Testis (tissue), 3 donors: ENCODE results near the gene PHF21A. TPM values are rescaled to one million over a fixed set of nuclear protein-coding genes. Genes with fewer than 3 reads are reported as not detected.

ENCODE experiments used
- DNase-seq: peaks from one replicate; pipeline ENCODE4 v3.0.0-alpha.2; 2019
- H3K27ac ChIP-seq, 2 donors: fragments of 200-600 bp; sonication (generic); one replicate each; pipeline ENCODE4 v1.5.1; 2019
- H3K27me3 ChIP-seq: fragments of 200-600 bp; sonication (generic); one replicate; pipeline ENCODE4 v1.5.1; 2019
- H3K36me3 ChIP-seq: fragments of 200-600 bp; sonication (generic); one replicate; pipeline ENCODE4 v1.5.1; 2017; ENCODE audit warnings: low read depth; ENCODE audit errors: missing control alignments
- H3K4me1 ChIP-seq: fragments of 200-600 bp; sonication (generic); one replicate; pipeline ENCODE4 v1.5.1; 2019
- H3K4me3 ChIP-seq, 2 donors: fragments of 200-600 bp; sonication (generic); one replicate each; pipeline ENCODE4 v1.5.1; 2017 to 2019
- H3K9me3 ChIP-seq: fragments of 200-600 bp; sonication (generic); one replicate; pipeline ENCODE4 v1.5.1; 2017
- POLR2A ChIP-seq: fragments of 450-650 bp; IDR thresholded peaks from one replicate; pipeline ENCODE4 v1.6.1; 2017; ENCODE audit warnings: antibody characterized with exemption, mild to moderate bottlenecking, moderate library complexity
- WGBS, 2 donors: methylation state at CpG; one replicate each; pipeline ENCODE4 v1.1.5; 2018; 5-methylcytosine and 5-hydroxymethylcytosine counted together
- intact Hi-C: fragments of 100-400 bp; cut with DNase I; formaldehyde crosslinking; loops from one replicate; pipeline ENCODE4 v1.15.1; 2023; ENCODE audit warnings: low total_unique reads
- polyA plus RNA-seq: library from polyadenylated mRNA; stranded (reverse); fragments of 350-450 nt; fragmentation: Illumina TruSeq; extraction: RNeasy Lipid Tissue Mini Kit (QIAGEN cat#74804); gene quantifications from one replicate; pipeline ENCODE4 v1.2.3, GENCODE V29; 2014; ENCODE audit warnings: low read depth, low replicate concordance; ENCODE audit not compliant: insufficient read depth
- total RNA-seq, 2 donors: library from RNA; depleted of rRNA; stranded (reverse); fragments of >200 nt; gene quantifications; one replicate each; pipeline ENCODE4 v1.2.3, GENCODE V29; 2016
- TF ChIP-seq, protein P1 (sequence below), 3 experiments: fragments of 450-650 bp in 2 of 3; fragments of 200-600 bp in 1 of 3; sonication (generic) in 1 of 3; IDR thresholded peaks; one replicate each; pipeline ENCODE4 v1.5.1; 2016 to 2019; ENCODE audit warnings: antibody characterized with exemption in 3 of 3, mild to moderate bottlenecking in 2 of 3, moderate library complexity in 1 of 3

The PHF21A gene
- total and polyA plus RNA-seq, 3 donors from 2014 or later, result 53.5 to 83.2 (median 56.6) TPM

GRCh38 chr11:46066335-46066734, 54.9 kb downstream of the PHF21A start:
- intact Hi-C loops, result no loop called here

GRCh38 chr11:46065681-46066080, 55.6 kb downstream of the PHF21A start:
- intact Hi-C loops, result no loop called here
- 94 to 96% methylated on average over 3 of the region's 3 CpGs for WGBS, 2 donors
- no peak overlapping the region for H3K27ac ChIP-seq
- H3K9me3 ChIP-seq, result no peaks in the 10 kb centered on the region
- H3K4me1 ChIP-seq, result no peaks in the 10 kb centered on the region
- no peak overlapping the region for H3K4me3 ChIP-seq
- no peaks in the 10 kb centered on the region for H3K27me3 ChIP-seq
- TF ChIP-seq POLR2A, result no peak
- TF ChIP-seq, protein P1, sequence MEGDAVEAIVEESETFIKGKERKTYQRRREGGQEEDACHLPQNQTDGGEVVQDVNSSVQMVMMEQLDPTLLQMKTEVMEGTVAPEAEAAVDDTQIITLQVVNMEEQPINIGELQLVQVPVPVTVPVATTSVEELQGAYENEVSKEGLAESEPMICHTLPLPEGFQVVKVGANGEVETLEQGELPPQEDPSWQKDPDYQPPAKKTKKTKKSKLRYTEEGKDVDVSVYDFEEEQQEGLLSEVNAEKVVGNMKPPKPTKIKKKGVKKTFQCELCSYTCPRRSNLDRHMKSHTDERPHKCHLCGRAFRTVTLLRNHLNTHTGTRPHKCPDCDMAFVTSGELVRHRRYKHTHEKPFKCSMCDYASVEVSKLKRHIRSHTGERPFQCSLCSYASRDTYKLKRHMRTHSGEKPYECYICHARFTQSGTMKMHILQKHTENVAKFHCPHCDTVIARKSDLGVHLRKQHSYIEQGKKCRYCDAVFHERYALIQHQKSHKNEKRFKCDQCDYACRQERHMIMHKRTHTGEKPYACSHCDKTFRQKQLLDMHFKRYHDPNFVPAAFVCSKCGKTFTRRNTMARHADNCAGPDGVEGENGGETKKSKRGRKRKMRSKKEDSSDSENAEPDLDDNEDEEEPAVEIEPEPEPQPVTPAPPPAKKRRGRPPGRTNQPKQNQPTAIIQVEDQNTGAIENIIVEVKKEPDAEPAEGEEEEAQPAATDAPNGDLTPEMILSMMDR (IDR thresholded peaks at IDR 0.05), result no peak
- no peaks in the 10 kb centered on the region for H3K36me3 ChIP-seq
- no peak for DNase-seq

More at GRCh38 chr11:46066335-46066734, 54.9 kb downstream of the PHF21A start:
- no peak for DNase-seq
- Histone ChIP-seq H3K9me3 (no peaks in the 10 kb centered on the region), H3K4me3 (no peak overlapping the region), H3K4me1 (no peaks in the 10 kb centered on the region), H3K27ac (no peak overlapping the region), H3K27me3 (no peaks in the 10 kb centered on the region), H3K36me3 (no peaks in the 10 kb centered on the region)
- 94 to 97% methylated on average over 4 of the region's 4 CpGs for WGBS, 2 donors
- TF ChIP-seq, protein P1 (IDR thresholded peaks at IDR 0.05), result no peak
- no peak for TF ChIP-seq POLR2A

- no peak for DNase-seq
- H3K27ac ChIP-seq, result no peak overlapping the region
- H3K27me3 ChIP-seq, result no peaks in the 10 kb centered on the region
- 68 to 80% methylated on average over 2 of the region's 2 CpGs for WGBS, 2 donors
- no peaks in the 10 kb centered on the region for H3K9me3 ChIP-seq
- no peak for TF ChIP-seq POLR2A
- TF ChIP-seq, protein P1 (IDR thresholded peaks at IDR 0.05), result no peak
- no peak overlapping the region for H3K4me3 ChIP-seq
- H3K4me1 ChIP-seq, result no peaks in the 10 kb centered on the region
- intact Hi-C loops, result no loop called here
- no peaks in the 10 kb centered on the region for H3K36me3 ChIP-seq
Measured at GRCh38 chr11:46064221-46064620, 57.0 kb downstream of the PHF21A start.

GRCh38 chr11:46063138-46063537, 58.1 kb downstream of the PHF21A start:
- DNase-seq, result no peak
- H3K9me3 ChIP-seq, result no peaks in the 10 kb centered on the region
- intact Hi-C loops, result no loop called here
- H3K36me3 ChIP-seq, result no peaks in the 10 kb centered on the region
- H3K27ac ChIP-seq, result no peak overlapping the region
- H3K27me3 ChIP-seq, result no peaks in the 10 kb centered on the region
- no peaks in the 10 kb centered on the region for H3K4me1 ChIP-seq
- no peak overlapping the region for H3K4me3 ChIP-seq
- TF ChIP-seq POLR2A, result no peak
- TF ChIP-seq, protein P1 (IDR thresholded peaks at IDR 0.05), result no peak
- 80 to 87% methylated on average over 3 of the region's 3 CpGs for WGBS, 2 donors

GRCh38 chr11:46060013-46060412, 61.2 kb downstream of the PHF21A start:
- intact Hi-C loops, result no loop called here
- TF ChIP-seq, protein P1 (IDR thresholded peaks at IDR 0.05), result no peak
- no peak for TF ChIP-seq POLR2A
- H3K27ac ChIP-seq, result no peak overlapping the region
- H3K36me3 ChIP-seq, result no peaks in the 10 kb centered on the region
- H3K9me3 ChIP-seq, result no peaks in the 10 kb centered on the region
- WGBS, 2 donors, result 93 to 97% methylated on average over 2 of the region's 2 CpGs
- H3K27me3 ChIP-seq, result no peaks in the 10 kb centered on the region
- no peak overlapping the region for H3K4me3 ChIP-seq
- no peaks in the 10 kb centered on the region for H3K4me1 ChIP-seq
- no peak for DNase-seq
